ENCODE data around the gene STUM. TPM values are rescaled to one million over a fixed set of nuclear protein-coding genes. Genes with fewer than 3 reads are reported as not detected.

Gene STUM
- polyA plus RNA-seq, 1 donor (not counting 4 experiments of a cell fraction or from before 2014, with no cell fraction given) = 0.01 TPM

GRCh38 chr1:226601456-226601855 lies 52.9 kb downstream of the STUM start:
- Histone ChIP-seq H3K9me3 (ENCODE audit: control insufficient read depth, low read depth, low read length) (no peaks in the 10 kb centered on the region), H3K79me2 (ENCODE audit: control insufficient read depth, insufficient read depth, low read length) (no peaks in the 10 kb centered on the region), H3K4me1 (ENCODE audit: control insufficient read depth, extremely low read depth, insufficient read depth, low read length) (peaks cover 17% of the 10 kb centered on the region), H3K4me3 (ENCODE audit: control insufficient read depth in 2 of 3, extremely low read depth in 1 of 3, insufficient read depth in 2 of 3, low read depth in 1 of 3, low read length in 3 of 3) (no peak overlapping the region), H3K4me2 (ENCODE audit: control insufficient read depth, extremely low read depth, insufficient read depth, low read depth, low read length) (no peak overlapping the region), H3K9me1 (ENCODE audit: control insufficient read depth, extremely low read depth, insufficient read depth, low read length) (peaks cover 3% of the 10 kb centered on the region), H3K36me3 (ENCODE audit: control insufficient read depth in 2 of 2, extremely low read depth in 1 of 2, insufficient read depth in 2 of 2, low read length in 2 of 2) (no peaks in the 10 kb centered on the region), H3K27ac (ENCODE audit: control insufficient read depth, insufficient read depth, low read length) (no peak overlapping the region), H4K20me1 (ENCODE audit: control insufficient read depth, extremely low read depth, insufficient read depth, low read length) (no peaks in the 10 kb centered on the region), H3K27me3 (ENCODE audit: control insufficient read depth, extremely low read depth, insufficient read depth, low read length) (peaks cover 2% of the 10 kb centered on the region), H2AFZ (ENCODE audit: control insufficient read depth, low read length) (no peak overlapping the region), H3K9ac (ENCODE audit: control insufficient read depth, extremely low read depth, insufficient read depth, low read length) (no peak overlapping the region)
- TF ChIP-seq EZH2 (IDR thresholded peaks at IDR 0.05; ENCODE audit: low read length) (no peak), CTCF (optimal IDR thresholded peaks at IDR 0.05 in 1 of 3, IDR thresholded peaks at IDR 0.05 in 1 of 3, conservative IDR thresholded peaks at IDR 0.05 in 1 of 3; ENCODE audit: extremely low read depth in 1 of 3, insufficient read depth in 2 of 3, low read length in 3 of 3) (no peak)
- dilution Hi-C loops (cut with MboI; ENCODE audit: extremely low pct_ligation_motif_present, low sequenced_read_pairs) = no loop called here
- FAIRE-seq (no peak), DNase-seq (ENCODE audit: low read depth, low spot score) (no peak)

- Histone ChIP-seq H3K4me2 (ENCODE audit: control insufficient read depth, extremely low read depth, insufficient read depth, low read depth, low read length) (peak overlapping the region; percentile 80), H2AFZ (ENCODE audit: control insufficient read depth, low read length) (peak overlapping the region; percentile 36), H3K79me2 (ENCODE audit: control insufficient read depth, insufficient read depth, low read length) (no peaks in the 10 kb centered on the region), H3K4me3 (ENCODE audit: control insufficient read depth in 2 of 3, extremely low read depth in 1 of 3, insufficient read depth in 2 of 3, low read depth in 1 of 3, low read length in 3 of 3) (peak overlapping the region in 1 of 3 experiments; percentile 12), H3K36me3 (ENCODE audit: control insufficient read depth in 2 of 2, extremely low read depth in 1 of 2, insufficient read depth in 2 of 2, low read length in 2 of 2) (no peaks in the 10 kb centered on the region), H3K9ac (ENCODE audit: control insufficient read depth, extremely low read depth, insufficient read depth, low read length) (peak overlapping the region; percentile 33), H3K27me3 (ENCODE audit: control insufficient read depth, extremely low read depth, insufficient read depth, low read length) (peaks cover 2% of the 10 kb centered on the region), H3K27ac (ENCODE audit: control insufficient read depth, insufficient read depth, low read length) (peak overlapping the region; percentile 27), H3K9me1 (ENCODE audit: control insufficient read depth, extremely low read depth, insufficient read depth, low read length) (peaks cover 3% of the 10 kb centered on the region), H4K20me1 (ENCODE audit: control insufficient read depth, extremely low read depth, insufficient read depth, low read length) (no peaks in the 10 kb centered on the region), H3K9me3 (ENCODE audit: control insufficient read depth, low read depth, low read length) (no peaks in the 10 kb centered on the region), H3K4me1 (ENCODE audit: control insufficient read depth, extremely low read depth, insufficient read depth, low read length) (peaks cover 17% of the 10 kb centered on the region)
- no peak for TF ChIP-seq EZH2 (IDR thresholded peaks at IDR 0.05; ENCODE audit: low read length)
- no peak for TF ChIP-seq CTCF (optimal IDR thresholded peaks at IDR 0.05 in 1 of 3, IDR thresholded peaks at IDR 0.05 in 1 of 3, conservative IDR thresholded peaks at IDR 0.05 in 1 of 3; ENCODE audit: extremely low read depth in 1 of 3, insufficient read depth in 2 of 3, low read length in 3 of 3)
- dilution Hi-C loops (cut with MboI; ENCODE audit: extremely low pct_ligation_motif_present, low sequenced_read_pairs) = no loop called here
- FAIRE-seq = peak; percentile 87
- peak; percentile 26 for DNase-seq (ENCODE audit: low read depth, low spot score)
These were observed 53.8 kb downstream of the STUM start for GRCh38 chr1:226602186-226603021.

All from keratinocyte (primary cell).